IPS-20b (cell line): ENCODE results near the gene MRPL17.
A peak's percentile ranks its signal among the peaks of the same experiment; 100 is the strongest.
"Not testable (repeated sequence)": the region's sequence is repeated elsewhere in the genome, so short reads cannot be mapped to it uniquely, and the experiment has no call there.

Experiments used
- H3K27ac ChIP-seq: one replicate; pipeline ENCODE4 v1.5.1; 2013; ENCODE audit warnings: low read length
- H3K27me3 ChIP-seq: 2 replicates; pipeline ENCODE4 v1.6.1; 2013; ENCODE audit warnings: mild to moderate bottlenecking, low read length, inconsistent platforms; ENCODE audit not compliant: insufficient read depth
- H3K36me3 ChIP-seq: 2 replicates; pipeline ENCODE4 v1.6.1; 2013; ENCODE audit warnings: low read depth, mild to moderate bottlenecking, inconsistent platforms, low read length, moderate library complexity; ENCODE audit not compliant: insufficient read depth
- H3K4me1 ChIP-seq: 2 replicates; pipeline ENCODE4 v1.6.1; 2013; ENCODE audit warnings: mild to moderate bottlenecking, control low read depth, inconsistent platforms, low read length, moderate library complexity; ENCODE audit not compliant: insufficient read depth
- H3K4me3 ChIP-seq: 2 replicates; pipeline ENCODE4 v1.5.1; 2013; ENCODE audit warnings: mild to moderate bottlenecking, low read length, inconsistent platforms
- H3K9ac ChIP-seq: 2 replicates; pipeline ENCODE4 v1.6.1; 2013; ENCODE audit warnings: low read depth, mild to moderate bottlenecking, inconsistent platforms, low read length, moderate library complexity
- H3K9me3 ChIP-seq: 2 replicates; pipeline ENCODE4 v1.6.1; 2013; ENCODE audit warnings: mild to moderate bottlenecking, low read depth, low read length, inconsistent platforms; ENCODE audit not compliant: insufficient read depth

MRPL17 gene

GRCh38 chr11:6701955-6702354 lies 18.8 kb upstream of the MRPL17 start:
- H3K9ac ChIP-seq, H3K4me3 ChIP-seq, H3K27me3 ChIP-seq, H3K4me1 ChIP-seq, H3K9me3 ChIP-seq, H3K27ac ChIP-seq, H3K36me3 ChIP-seq: not testable (repeated sequence)

GRCh38 chr11:6695377-6695776 lies 12.2 kb upstream of the MRPL17 start:
- Histone ChIP-seq H3K27me3 (no peaks in the 10 kb centered on the region), H3K9ac (no peak overlapping the region), H3K36me3 (no peaks in the 10 kb centered on the region), H3K4me3 (no peak overlapping the region), H3K9me3 (no peaks in the 10 kb centered on the region), H3K4me1 (no peaks in the 10 kb centered on the region), H3K27ac (no peak overlapping the region)

- Histone ChIP-seq H3K9ac (no peak overlapping the region), H3K9me3 (peaks cover 5% of the 10 kb centered on the region), H3K4me3 (no peak overlapping the region), H3K4me1 (no peaks in the 10 kb centered on the region), H3K36me3 (no peaks in the 10 kb centered on the region), H3K27me3 (no peaks in the 10 kb centered on the region), H3K27ac (no peak overlapping the region)
Observed at GRCh38 chr11:6694229-6694535, 11.0 kb upstream of the MRPL17 start.

- Histone ChIP-seq H3K4me3 (no peak overlapping the region), H3K36me3 (no peaks in the 10 kb centered on the region), H3K4me1 (no peaks in the 10 kb centered on the region), H3K9ac (no peak overlapping the region), H3K27me3 (no peaks in the 10 kb centered on the region), H3K9me3 (peaks cover 7% of the 10 kb centered on the region), H3K27ac (no peak overlapping the region)
Observed at GRCh38 chr11:6693342-6694228, 10.4 kb upstream of the MRPL17 start.

- H3K36me3 ChIP-seq = no peaks in the 10 kb centered on the region
- H3K27me3 ChIP-seq = no peaks in the 10 kb centered on the region
- H3K27ac ChIP-seq = no peak overlapping the region
- H3K9me3 ChIP-seq = peaks cover 7% of the 10 kb centered on the region
- H3K9ac ChIP-seq = no peak overlapping the region
- 0 out of 2 replicates have a peak, but pooled peaks cover 5% of the 10 kb centered on the region for H3K4me1 ChIP-seq
- no peak overlapping the region for H3K4me3 ChIP-seq
Observed at GRCh38 chr11:6692128-6692527, 9.0 kb upstream of the MRPL17 start.

GRCh38 chr11:6690431-6691132 lies 7.4 kb upstream of the MRPL17 start:
- H3K27me3 ChIP-seq, H3K27ac ChIP-seq, H3K9me3 ChIP-seq, H3K36me3 ChIP-seq, H3K4me1 ChIP-seq, H3K4me3 ChIP-seq, H3K9ac ChIP-seq: not testable (repeated sequence)

GRCh38 chr11:6687876-6688275 lies 4.7 kb upstream of the MRPL17 start:
- no peaks in the 10 kb centered on the region for H3K36me3 ChIP-seq
- peaks cover 7% of the 10 kb centered on the region for H3K9me3 ChIP-seq
- no peak overlapping the region; the same call in 1 of the 2 replicates for H3K4me3 ChIP-seq
- no peak overlapping the region for H3K9ac ChIP-seq
- 0 out of 2 replicates have a peak, but pooled peaks cover 5% of the 10 kb centered on the region for H3K4me1 ChIP-seq
- no peak overlapping the region for H3K27ac ChIP-seq
- H3K27me3 ChIP-seq = no peaks in the 10 kb centered on the region

GRCh38 chr11:6686006-6686405 lies 2.9 kb upstream of the MRPL17 start:
- H3K27ac ChIP-seq = no peak overlapping the region
- peaks cover 16% of the 10 kb centered on the region for H3K36me3 ChIP-seq
- peaks cover 7% of the 10 kb centered on the region for H3K9me3 ChIP-seq
- H3K4me3 ChIP-seq = no peak overlapping the region
- H3K4me1 ChIP-seq = 0 out of 2 replicates have a peak, but pooled peaks cover 14% of the 10 kb centered on the region
- H3K9ac ChIP-seq = no peak overlapping the region
- no peaks in the 10 kb centered on the region for H3K27me3 ChIP-seq

- not testable (repeated sequence) for H3K9me3 ChIP-seq, H3K27me3 ChIP-seq, H3K27ac ChIP-seq
- Histone ChIP-seq H3K36me3 (peaks cover 33% of the 10 kb centered on the region), H3K4me3 (peak overlapping the region; percentile 68), H3K4me1 (0 out of 2 replicates have a peak, but pooled peaks cover 14% of the 10 kb centered on the region), H3K9ac (peak overlapping the region; percentile 82; the same call in 1 of the 2 replicates)
Observed at GRCh38 chr11:6684068-6684467, 928 bp upstream of the MRPL17 start.

GRCh38 chr11:6682591-6682935 lies 577 bp downstream of the MRPL17 start:
- no peaks in the 10 kb centered on the region for H3K9me3 ChIP-seq
- H3K27me3 ChIP-seq = no peaks in the 10 kb centered on the region
- peak overlapping the region; percentile 98 for H3K4me3 ChIP-seq
- 0 out of 2 replicates have a peak, but pooled peaks cover 12% of the 10 kb centered on the region for H3K4me1 ChIP-seq
- H3K36me3 ChIP-seq = peaks cover 33% of the 10 kb centered on the region
- H3K9ac ChIP-seq = peak overlapping the region; percentile 97
- peak overlapping the region; percentile 81 for H3K27ac ChIP-seq

- Histone ChIP-seq H3K9me3 (no peaks in the 10 kb centered on the region), H3K27ac (peak overlapping the region; percentile 81), H3K4me1 (0 out of 2 replicates have a peak, but pooled peaks cover 9% of the 10 kb centered on the region), H3K36me3 (peaks cover 33% of the 10 kb centered on the region), H3K4me3 (peak overlapping the region; percentile 98), H3K9ac (peak overlapping the region; percentile 97), H3K27me3 (no peaks in the 10 kb centered on the region)
Observed at GRCh38 chr11:6681949-6682348, 1.2 kb downstream of the MRPL17 start.

GRCh38 chr11:6681505-6681904 lies 1.6 kb downstream of the MRPL17 start:
- Histone ChIP-seq H3K4me1 (0 out of 2 replicates have a peak, but pooled peaks cover 9% of the 10 kb centered on the region), H3K27me3 (no peaks in the 10 kb centered on the region), H3K27ac (no peak overlapping the region), H3K4me3 (peak overlapping the region; percentile 98; the same call in 1 of the 2 replicates), H3K36me3 (peaks cover 33% of the 10 kb centered on the region), H3K9ac (peak overlapping the region; percentile 2; the same call in 1 of the 2 replicates), H3K9me3 (no peaks in the 10 kb centered on the region)
